ENCODE measurements around the gene GRSF1. TPM values are rescaled to one million over a fixed set of nuclear protein-coding genes. Genes with fewer than 3 reads are reported as not detected.
"Not testable (repeated sequence)": the region's sequence is repeated elsewhere in the genome, so short reads cannot be mapped to it uniquely, and the experiment has no call there.

The GRSF1 gene
- total RNA-seq, 2 donors from 2014 or later: 39.4 to 42.0 TPM

DNA sequence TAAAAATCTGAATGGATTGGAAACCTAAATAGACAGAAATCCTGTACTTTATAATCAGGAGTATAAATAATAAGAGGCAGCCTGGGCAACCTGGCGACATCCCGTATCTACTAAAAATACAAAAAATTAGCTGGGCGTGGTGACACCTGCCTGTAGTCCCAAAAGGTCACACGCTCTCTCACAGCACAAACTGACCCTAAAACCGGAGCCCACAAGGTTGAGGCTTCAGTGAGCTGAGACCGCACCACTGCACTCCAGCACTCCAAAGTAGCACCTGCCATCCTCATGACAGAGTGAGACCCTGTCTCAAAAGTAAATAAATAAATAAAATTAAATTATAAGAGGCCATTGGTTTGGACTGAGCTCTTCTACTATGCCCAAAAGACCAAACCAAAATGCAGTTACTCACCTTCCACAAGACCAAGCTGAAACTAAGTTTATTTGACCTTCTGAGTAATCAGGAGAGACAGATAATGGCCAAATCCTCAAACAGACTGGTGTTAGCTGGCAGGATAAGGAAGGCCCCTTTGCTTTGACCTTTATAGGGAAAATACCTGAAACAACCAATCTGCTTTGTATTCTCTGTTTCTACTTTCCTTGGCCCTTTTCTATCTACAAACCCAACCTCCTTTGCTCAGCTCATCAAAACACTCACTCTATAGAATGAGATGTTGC is 3.2 kb upstream of the GRSF1 start:
- no peaks in the 10 kb centered on the region for H3K9me3 ChIP-seq (ENCODE audit: control insufficient read depth, low read length, poor library complexity, severe bottlenecking)
- H3K4me1 Mint-ChIP-seq: peaks cover 11% of the 10 kb centered on the region
- no peak overlapping the region for H3K4me3 Mint-ChIP-seq
- DNase-seq (no peak), ATAC-seq (no peak)
- no peak overlapping the region for H3K27ac Mint-ChIP-seq
- no peaks in the 10 kb centered on the region for H3K36me3 Mint-ChIP-seq (ENCODE audit: low read depth)
- no peaks in the 10 kb centered on the region for H3K27me3 Mint-ChIP-seq

DNA sequence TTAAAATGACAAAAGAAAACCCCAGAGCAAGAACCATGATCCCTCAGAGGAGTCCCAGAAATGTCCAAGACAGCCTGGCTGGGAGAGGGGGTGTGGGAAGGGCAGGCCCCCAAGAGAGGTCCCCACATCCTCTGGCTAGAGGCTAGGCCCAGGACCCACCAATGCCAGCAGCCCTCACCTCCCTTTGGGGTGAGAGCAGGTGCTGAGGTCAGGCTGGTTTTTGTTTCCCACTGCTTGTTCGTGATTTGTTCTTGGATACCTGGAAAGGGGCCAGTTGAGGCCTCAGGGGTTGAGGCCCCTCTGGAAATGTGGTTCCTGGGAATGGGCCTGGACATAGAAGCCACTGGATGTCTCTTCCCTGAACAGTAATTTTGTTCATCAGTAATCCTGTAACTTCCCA is 2.3 kb upstream of the GRSF1 start:
- Mint-ChIP-seq H3K27me3 (no peaks in the 10 kb centered on the region), H3K4me1 (peaks cover 13% of the 10 kb centered on the region), H3K36me3 (ENCODE audit: low read depth) (no peaks in the 10 kb centered on the region), H3K27ac (peak overlapping the region; percentile 56), H3K4me3 (no peak overlapping the region)
- H3K9me3 ChIP-seq (ENCODE audit: control insufficient read depth, low read length, poor library complexity, severe bottlenecking): no peaks in the 10 kb centered on the region
- DNase-seq (no peak), ATAC-seq (no peak)

DNA sequence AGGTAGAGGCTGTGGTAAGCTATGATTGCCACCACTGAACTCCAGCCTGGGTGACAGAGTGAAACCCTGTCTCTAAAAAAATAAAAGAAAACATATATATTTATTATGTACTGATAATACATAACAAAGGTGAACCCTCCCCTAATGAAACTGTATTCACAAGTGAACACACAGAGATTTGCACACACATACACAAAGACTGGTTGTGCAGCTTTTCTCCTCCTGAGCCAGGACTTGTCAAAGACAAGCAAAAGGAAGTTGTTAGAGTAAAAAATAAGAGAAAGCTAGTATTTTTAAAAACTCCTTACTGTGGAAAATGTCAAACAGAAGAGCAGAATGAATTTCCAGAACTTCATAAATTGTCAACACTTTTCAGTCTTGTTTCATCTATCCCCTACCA is 1.5 kb upstream of the GRSF1 start:
- no peaks in the 10 kb centered on the region for H3K9me3 ChIP-seq (ENCODE audit: control insufficient read depth, low read length, poor library complexity, severe bottlenecking)
- Mint-ChIP-seq H3K27me3 (no peaks in the 10 kb centered on the region), H3K27ac (peak overlapping the region; percentile 56), H3K36me3 (ENCODE audit: low read depth) (peaks cover 2% of the 10 kb centered on the region), H3K4me3 (no peak overlapping the region), H3K4me1 (peaks cover 18% of the 10 kb centered on the region)
- no peak for DNase-seq
- no peak for ATAC-seq

DNA sequence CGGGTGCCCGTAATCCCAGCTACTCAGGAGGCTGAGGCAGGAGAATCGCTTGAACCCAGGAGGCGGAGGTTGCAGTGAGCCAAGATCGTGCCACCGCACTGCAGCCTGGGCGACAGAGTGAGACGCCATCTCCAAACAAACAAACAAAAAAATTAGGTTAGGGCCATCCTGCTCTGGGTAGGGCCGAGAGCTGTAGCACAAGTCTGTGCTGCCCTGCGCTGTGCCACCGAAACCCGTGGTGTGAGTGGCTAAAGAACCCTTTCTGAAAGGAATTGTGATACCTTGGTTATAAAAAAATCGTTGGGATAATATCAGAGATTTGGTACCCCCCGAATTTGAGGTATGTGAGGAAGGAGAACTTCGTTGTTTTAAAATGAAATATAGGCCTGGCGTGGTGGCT is 941 bp upstream of the GRSF1 start:
- not testable (repeated sequence) for H3K27me3 Mint-ChIP-seq; ATAC-seq; H3K4me3 Mint-ChIP-seq; H3K9me3 ChIP-seq (ENCODE audit: control insufficient read depth, low read length, poor library complexity, severe bottlenecking); H3K36me3 Mint-ChIP-seq (ENCODE audit: low read depth); DNase-seq
- H3K27ac Mint-ChIP-seq: peak overlapping the region; percentile 67
- H3K4me1 Mint-ChIP-seq: peaks cover 18% of the 10 kb centered on the region

DNA sequence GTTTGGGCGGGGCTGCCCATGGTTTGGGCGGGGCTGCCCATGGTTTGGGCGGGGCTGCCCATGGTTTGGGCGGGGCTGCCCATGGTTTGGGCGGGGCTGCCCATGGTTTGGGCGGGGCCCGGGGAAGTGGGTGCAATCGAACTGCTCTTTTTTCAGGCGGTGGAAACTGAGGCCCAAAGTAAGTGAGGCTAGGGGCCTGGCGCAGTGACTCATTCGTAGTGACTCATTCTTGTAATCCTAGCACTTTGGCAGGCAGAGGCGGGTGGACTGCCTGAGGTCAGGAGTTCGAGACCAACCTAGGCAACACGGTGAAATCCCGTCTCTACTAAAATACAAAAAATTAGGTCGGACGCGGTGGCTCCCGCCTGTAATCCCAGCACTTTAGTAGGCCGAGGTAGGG is 447 bp upstream of the GRSF1 start:
- Mint-ChIP-seq H3K4me1 (peaks cover 19% of the 10 kb centered on the region), H3K27ac (peak overlapping the region; percentile 67)
- H3K4me3 Mint-ChIP-seq; H3K9me3 ChIP-seq (ENCODE audit: control insufficient read depth, low read length, poor library complexity, severe bottlenecking); H3K27me3 Mint-ChIP-seq; H3K36me3 Mint-ChIP-seq (ENCODE audit: low read depth): not testable (repeated sequence)
- ATAC-seq (peak; percentile 6), DNase-seq (peak; percentile 59 to 61 (median 59))

DNA sequence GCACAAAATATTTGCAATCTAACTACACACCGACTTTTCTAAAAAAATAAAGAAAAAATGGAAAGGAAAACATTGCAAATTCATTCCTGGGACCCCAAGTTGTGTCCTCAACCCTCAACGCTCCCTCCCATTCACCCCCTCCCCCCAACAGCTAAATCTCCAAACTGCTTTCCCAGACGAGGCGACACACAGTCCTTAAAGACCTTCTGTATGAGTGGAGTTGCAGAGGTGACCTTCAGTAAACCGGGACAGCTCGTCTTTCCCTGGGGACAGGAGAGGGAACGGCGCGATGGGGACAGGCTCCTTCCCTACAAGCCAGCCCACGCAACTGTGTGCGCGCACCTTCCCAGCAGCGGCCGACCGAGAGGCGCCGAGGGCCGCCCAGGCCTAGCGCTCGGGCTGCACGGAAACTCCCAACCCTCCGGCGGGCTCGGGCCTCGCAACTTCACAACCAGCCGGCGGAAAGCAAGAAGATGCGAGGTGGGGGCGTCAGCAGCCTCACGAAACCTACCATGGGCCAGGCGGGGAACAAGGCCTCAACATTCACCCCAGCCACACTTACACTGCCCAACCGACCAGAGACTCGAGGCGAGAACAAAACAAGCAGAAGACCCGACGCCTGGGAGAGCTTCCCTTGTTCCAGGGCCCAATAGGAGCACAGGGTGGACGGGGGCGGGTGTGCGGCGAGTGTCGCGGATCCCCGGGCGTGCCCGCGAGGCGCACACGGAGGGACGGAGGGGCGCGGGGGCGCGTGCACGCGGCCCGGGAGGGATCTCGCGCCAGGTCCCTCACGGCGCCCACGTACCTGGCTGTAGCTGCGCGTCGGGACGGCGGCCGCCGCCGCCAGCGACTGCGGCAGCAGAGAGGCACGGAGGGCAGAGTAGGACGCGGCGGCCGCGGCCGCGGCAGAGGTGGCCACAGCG is 763 bp downstream of the GRSF1 start:
- Mint-ChIP-seq H3K27ac (peak overlapping the region; percentile 86), H3K27me3 (no peaks in the 10 kb centered on the region), H3K36me3 (ENCODE audit: low read depth) (peaks cover 5% of the 10 kb centered on the region), H3K4me1 (peaks cover 24% of the 10 kb centered on the region), H3K4me3 (peak overlapping the region; percentile 98)
- H3K9me3 ChIP-seq (ENCODE audit: control insufficient read depth, low read length, poor library complexity, severe bottlenecking): no peaks in the 10 kb centered on the region
- DNase-seq: peak; percentile 47 to 58 (median 55)
- peak; percentile 50 for ATAC-seq

DNA sequence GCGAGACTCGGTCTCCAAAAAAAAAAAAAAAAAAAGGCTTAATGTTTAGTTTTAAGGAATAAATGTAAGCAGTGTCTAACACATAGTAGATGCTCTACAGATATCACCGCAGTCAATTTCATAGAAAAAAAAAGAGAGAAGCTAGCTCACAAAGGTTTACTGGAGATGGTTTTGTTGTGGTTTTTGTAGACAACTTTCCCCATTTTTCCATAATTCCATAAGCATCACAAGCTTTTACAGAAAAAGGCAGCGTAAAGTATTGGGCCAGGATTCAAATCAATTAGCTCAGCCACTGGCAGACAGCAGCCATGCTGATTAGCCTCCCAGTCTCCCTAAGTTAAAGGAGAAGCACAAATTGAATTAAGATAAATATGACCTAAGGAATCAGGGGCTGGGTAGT is 1.5 kb downstream of the GRSF1 start:
- no peak for ATAC-seq
- H3K27ac Mint-ChIP-seq: peak overlapping the region; percentile 86
- H3K4me1 Mint-ChIP-seq: peaks cover 24% of the 10 kb centered on the region
- H3K36me3 Mint-ChIP-seq (ENCODE audit: low read depth): peaks cover 6% of the 10 kb centered on the region
- no peak for DNase-seq
- H3K9me3 ChIP-seq (ENCODE audit: control insufficient read depth, low read length, poor library complexity, severe bottlenecking): no peaks in the 10 kb centered on the region
- H3K27me3 Mint-ChIP-seq: no peaks in the 10 kb centered on the region
- H3K4me3 Mint-ChIP-seq: peak overlapping the region; percentile 98

DNA sequence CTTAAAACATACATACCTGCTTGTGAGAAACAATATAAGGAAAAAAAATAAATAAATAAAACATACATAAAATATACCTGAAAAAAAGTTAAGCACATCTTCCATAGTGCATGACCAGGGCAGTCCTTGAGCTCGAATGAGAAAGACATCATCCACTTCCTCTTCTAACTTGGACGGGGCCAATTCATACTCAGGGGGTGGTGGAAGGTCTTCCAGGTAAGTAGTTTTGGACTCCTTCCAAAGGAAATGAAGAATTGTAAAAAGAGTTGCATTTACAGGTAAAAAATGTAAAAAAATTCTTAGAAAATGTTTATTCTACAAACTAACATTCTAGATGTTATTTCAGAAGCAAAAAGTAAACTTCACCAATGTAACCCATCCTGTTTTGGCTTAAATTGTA is 3.6 kb downstream of the GRSF1 start:
- peaks cover 15% of the 10 kb centered on the region for H3K36me3 Mint-ChIP-seq (ENCODE audit: low read depth)
- H3K27ac Mint-ChIP-seq: peak overlapping the region; percentile 60
- peaks cover 27% of the 10 kb centered on the region for H3K4me1 Mint-ChIP-seq
- DNase-seq (no peak), ATAC-seq (no peak)
- H3K4me3 Mint-ChIP-seq: no peak overlapping the region
- H3K9me3 ChIP-seq (ENCODE audit: control insufficient read depth, low read length, poor library complexity, severe bottlenecking): no peaks in the 10 kb centered on the region
- H3K27me3 Mint-ChIP-seq: no peaks in the 10 kb centered on the region

DNA sequence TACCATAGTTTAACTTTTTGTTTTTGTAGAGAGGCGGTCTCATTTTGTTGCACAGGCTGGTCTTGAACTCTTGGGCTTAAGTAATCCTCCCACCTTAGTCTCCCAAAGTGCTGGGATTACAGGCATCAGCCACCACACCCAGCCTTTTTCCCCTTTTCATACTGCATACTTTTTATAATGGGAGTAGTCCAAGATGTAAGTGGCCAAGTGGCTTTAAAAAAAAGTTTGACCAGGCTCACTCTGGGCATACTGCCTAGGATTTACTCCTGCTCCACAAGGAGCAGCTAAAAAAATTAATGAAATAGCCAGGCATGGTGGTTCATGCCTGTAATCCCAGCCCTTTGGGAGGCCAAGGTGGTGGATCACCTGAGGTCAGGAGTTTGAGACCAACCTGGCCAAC is 6.0 kb downstream of the GRSF1 start:
- DNase-seq (no peak), ATAC-seq (no peak)
- no peak overlapping the region for H3K4me3 Mint-ChIP-seq
- peaks cover 23% of the 10 kb centered on the region for H3K4me1 Mint-ChIP-seq
- no peaks in the 10 kb centered on the region for H3K27me3 Mint-ChIP-seq
- H3K9me3 ChIP-seq (ENCODE audit: control insufficient read depth, low read length, poor library complexity, severe bottlenecking): no peaks in the 10 kb centered on the region
- peaks cover 15% of the 10 kb centered on the region for H3K36me3 Mint-ChIP-seq (ENCODE audit: low read depth)
- H3K27ac Mint-ChIP-seq: no peak overlapping the region

DNA sequence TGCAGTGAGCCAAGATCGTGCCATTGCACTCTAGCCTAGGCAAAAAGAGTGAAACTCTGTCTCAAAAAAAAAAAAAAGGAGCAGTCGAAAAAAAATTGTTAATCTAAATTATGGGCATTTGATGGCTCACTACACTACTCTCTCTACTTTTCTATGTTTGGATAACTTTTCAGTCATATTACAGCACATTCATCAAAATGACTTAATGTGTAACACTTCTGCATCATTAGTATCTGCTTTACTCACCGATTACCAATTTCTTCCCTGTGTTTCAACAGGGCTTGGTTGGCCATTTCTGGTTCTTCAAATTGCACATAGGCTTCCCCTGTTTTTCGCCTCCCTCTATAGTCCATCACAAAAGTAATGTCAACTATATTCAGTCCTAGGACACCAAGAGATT is 8.4 kb downstream of the GRSF1 start:
- Mint-ChIP-seq H3K27ac (no peak overlapping the region), H3K36me3 (ENCODE audit: low read depth) (peaks cover 13% of the 10 kb centered on the region), H3K4me1 (peaks cover 11% of the 10 kb centered on the region), H3K4me3 (no peak overlapping the region), H3K27me3 (no peaks in the 10 kb centered on the region)
- DNase-seq (no peak), ATAC-seq (no peak)
- no peaks in the 10 kb centered on the region for H3K9me3 ChIP-seq (ENCODE audit: control insufficient read depth, low read length, poor library complexity, severe bottlenecking)

DNA sequence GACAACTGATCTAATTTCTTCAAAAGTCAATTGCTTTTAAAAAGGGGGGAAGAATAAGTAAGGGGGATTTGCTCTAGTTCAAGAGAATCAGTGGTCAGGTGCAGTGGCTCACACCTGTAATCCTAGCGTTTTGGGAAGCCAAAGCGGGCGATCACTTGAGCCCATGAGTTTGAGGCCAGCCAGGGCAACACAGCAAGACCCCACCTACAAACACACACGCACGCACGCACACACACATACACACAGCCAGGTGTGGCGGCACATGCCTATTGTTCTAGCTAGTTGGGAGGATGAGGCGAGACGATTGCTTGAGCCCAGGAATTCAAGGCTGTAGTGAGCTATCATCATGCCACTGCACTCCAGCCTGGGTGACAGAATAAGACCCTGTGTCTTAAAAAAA is 9.6 kb downstream of the GRSF1 start:
- peaks cover 10% of the 10 kb centered on the region for H3K4me1 Mint-ChIP-seq
- H3K9me3 ChIP-seq (ENCODE audit: control insufficient read depth, low read length, poor library complexity, severe bottlenecking): no peaks in the 10 kb centered on the region
- no peaks in the 10 kb centered on the region for H3K27me3 Mint-ChIP-seq
- DNase-seq (no peak), ATAC-seq (no peak)
- H3K36me3 Mint-ChIP-seq (ENCODE audit: low read depth): peaks cover 15% of the 10 kb centered on the region
- peak overlapping the region; percentile 61 for H3K27ac Mint-ChIP-seq
- H3K4me3 Mint-ChIP-seq: no peak overlapping the region

DNA sequence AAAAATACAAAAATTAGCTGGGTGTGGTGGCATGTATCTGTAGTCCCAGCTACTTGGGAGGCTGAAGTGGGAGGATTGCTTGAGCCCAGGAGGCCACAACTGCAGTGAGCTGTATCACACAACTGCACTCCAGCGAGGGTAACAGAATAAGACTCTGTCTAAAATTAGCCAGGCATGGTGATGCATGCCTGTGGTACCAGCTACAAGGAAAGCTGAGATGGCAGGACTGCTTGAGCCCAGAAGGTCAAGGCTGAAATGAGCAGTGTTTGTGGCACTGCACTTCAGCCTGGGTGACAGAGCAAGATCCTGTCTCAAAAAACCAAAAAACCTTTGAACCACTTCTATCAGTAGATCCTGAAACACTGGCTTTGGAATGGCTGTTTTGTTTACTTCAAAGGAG is 10.2 kb downstream of the GRSF1 start:
- peaks cover 6% of the 10 kb centered on the region for H3K4me1 Mint-ChIP-seq
- H3K9me3 ChIP-seq (ENCODE audit: control insufficient read depth, low read length, poor library complexity, severe bottlenecking): no peaks in the 10 kb centered on the region
- H3K27me3 Mint-ChIP-seq: no peaks in the 10 kb centered on the region
- H3K27ac Mint-ChIP-seq: peak overlapping the region; percentile 61
- DNase-seq (no peak), ATAC-seq (no peak)
- H3K4me3 Mint-ChIP-seq: no peak overlapping the region
- H3K36me3 Mint-ChIP-seq (ENCODE audit: low read depth): peaks cover 13% of the 10 kb centered on the region

DNA sequence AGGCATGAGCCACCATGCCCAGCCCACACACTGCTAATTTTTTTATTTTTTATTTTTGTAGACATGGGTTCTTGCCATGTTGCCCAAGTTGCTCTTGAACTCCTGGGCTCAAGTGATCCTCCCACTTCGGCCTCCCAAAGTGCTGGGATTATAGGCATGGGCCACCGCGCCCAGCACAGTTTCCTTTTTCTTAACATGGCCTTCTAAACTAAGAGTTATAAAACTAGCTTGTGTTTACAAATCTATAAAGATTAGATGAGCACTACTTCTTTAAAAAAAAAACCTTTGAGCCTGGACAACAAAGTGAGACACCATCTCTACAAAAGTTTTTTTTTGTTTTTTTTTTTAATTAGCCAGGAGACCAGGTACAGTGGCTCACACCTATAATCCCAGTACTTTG is 10.7 kb downstream of the GRSF1 start:
- Mint-ChIP-seq H3K27me3 (no peaks in the 10 kb centered on the region), H3K27ac (no peak overlapping the region), H3K4me1 (peaks cover 6% of the 10 kb centered on the region), H3K4me3 (no peak overlapping the region), H3K36me3 (ENCODE audit: low read depth) (peaks cover 13% of the 10 kb centered on the region)
- no peaks in the 10 kb centered on the region for H3K9me3 ChIP-seq (ENCODE audit: control insufficient read depth, low read length, poor library complexity, severe bottlenecking)
- no peak for DNase-seq
- ATAC-seq: no peak
